GM23338 (cell line): Measurements from ENCODE around the gene SPTBN2. TPM values are rescaled to one million over a fixed set of nuclear protein-coding genes. Genes with fewer than 3 reads are reported as not detected.

Experiments
- ATAC-seq: fragments of 200-7000 bp; cut with Tn5 transposase; 3 replicates; pipeline ENCODE4 v1.9.1; 2020
- DNase-seq: peaks from one replicate; pipeline ENCODE4 v3.0.0-alpha.2; 2015; ENCODE audit warnings: low spot score
- H2AFZ ChIP-seq: fragments of 200-600 bp; sonication (generic); 2 replicates; pipeline ENCODE4 v1.8.0; 2016; ENCODE audit warnings: antibody characterized with exemption, mild to moderate bottlenecking, moderate library complexity
- H3F3A ChIP-seq: fragments of 200-600 bp; sonication (generic); replicated peaks from 2 replicates; pipeline ENCODE4 v1.8.0; 2017; ENCODE audit warnings: antibody characterized with exemption, mixed run types, low read depth
- H3K27ac ChIP-seq: fragments of 200-600 bp; sonication (generic); 2 replicates; pipeline ENCODE4 v1.6.1; 2016; ENCODE audit warnings: low read depth
- H3K27me3 ChIP-seq: fragments of 200-600 bp; sonication (generic); 2 replicates; pipeline ENCODE4 v1.8.0; 2016; ENCODE audit warnings: mild to moderate bottlenecking, mixed run types, moderate library complexity; ENCODE audit not compliant: insufficient read depth
- H3K36me3 ChIP-seq: fragments of 200-600 bp; sonication (generic); 2 replicates; pipeline ENCODE4 v1.8.0; 2016; ENCODE audit warnings: mild to moderate bottlenecking; ENCODE audit not compliant: insufficient read depth
- H3K4me1 ChIP-seq: fragments of 200-600 bp; sonication (generic); 2 replicates; pipeline ENCODE4 v1.8.0; 2016; ENCODE audit warnings: mild to moderate bottlenecking, moderate library complexity; ENCODE audit not compliant: insufficient read depth
- H3K4me2 ChIP-seq: fragments of 200-600 bp; sonication (generic); 2 replicates; pipeline ENCODE4 v1.7.1; 2017; ENCODE audit warnings: mixed run types
- H3K4me3 ChIP-seq: fragments of 200-600 bp; sonication (generic); 2 replicates; pipeline ENCODE4 v1.6.1; 2016; ENCODE audit warnings: mixed run types
- H3K79me2 ChIP-seq: fragments of 200-600 bp; sonication (generic); replicated peaks from 2 replicates; pipeline ENCODE4 v1.8.0; 2017; ENCODE audit warnings: mild to moderate bottlenecking; ENCODE audit not compliant: insufficient read depth
- H3K9me2 ChIP-seq: fragments of 200-600 bp; sonication (generic); 2 replicates; pipeline ENCODE4 v1.8.0; 2017; ENCODE audit not compliant: insufficient read depth
- H4K20me1 ChIP-seq: fragments of 200-600 bp; sonication (generic); replicated peaks from 2 replicates; pipeline ENCODE4 v1.8.0; 2017; ENCODE audit warnings: mild to moderate bottlenecking; ENCODE audit not compliant: insufficient read depth
- H3K27ac Mint-ChIP-seq: 2 replicates; pipeline ENCODE4 v1.8.0; 2020; ENCODE audit warnings: inconsistent platforms, mild to moderate bottlenecking, moderate library complexity, mixed read lengths
- H3K27me3 Mint-ChIP-seq: 3 replicates; pipeline ENCODE4 v1.8.0; 2022; ENCODE audit warnings: low read depth, mild to moderate bottlenecking, moderate library complexity, mixed read lengths, inconsistent platforms; ENCODE audit not compliant: insufficient read depth, poor library complexity
- H3K36me3 Mint-ChIP-seq: 3 replicates; pipeline ENCODE4 v1.8.0; 2021; ENCODE audit warnings: low read depth, mild to moderate bottlenecking, inconsistent platforms, moderate library complexity, mixed read lengths
- H3K4me1 Mint-ChIP-seq: 3 replicates; pipeline ENCODE4 v1.8.0; 2020; ENCODE audit warnings: mild to moderate bottlenecking, inconsistent platforms, mixed read lengths
- H3K4me3 Mint-ChIP-seq: 3 replicates; pipeline ENCODE4 v1.8.0; 2021; ENCODE audit warnings: moderate library complexity, mild to moderate bottlenecking, inconsistent platforms, mixed read lengths
- H3K9me3 Mint-ChIP-seq: 3 replicates; pipeline ENCODE4 v1.8.0; 2020; ENCODE audit warnings: moderate library complexity, mild to moderate bottlenecking, inconsistent platforms, mixed read lengths
- CREB1 ChIP-seq: fragments of 250-450 bp; sonication (Bioruptor Pico); IDR thresholded peaks from 2 replicates; pipeline ENCODE4 v1.5.0; 2020; ENCODE audit warnings: low read depth, mild to moderate bottlenecking, moderate library complexity
- EZH2 ChIP-seq: fragments of 200-600 bp; sonication (generic); IDR thresholded peaks from one replicate; pipeline ENCODE4 v1.8.0; 2017; ENCODE audit warnings: antibody characterized with exemption, mild to moderate bottlenecking, low read depth; ENCODE audit not compliant: unreplicated experiment
- EZH2phosphoT487 ChIP-seq: fragments of 200-600 bp; sonication (generic); IDR thresholded peaks from one replicate; pipeline ENCODE4 v1.8.1; 2018; ENCODE audit warnings: antibody characterized with exemption; ENCODE audit not compliant: unreplicated experiment
- JUNB ChIP-seq: IDR thresholded peaks from one replicate; pipeline ENCODE4 v1.6.1; 2016; ENCODE audit warnings: antibody characterized with exemption; ENCODE audit not compliant: unreplicated experiment
- NANOG ChIP-seq: IDR thresholded peaks from 2 replicates; pipeline ENCODE4 v1.6.1; 2016; ENCODE audit warnings: antibody characterized with exemption, borderline replicate concordance
- REST ChIP-seq: IDR thresholded peaks from one replicate; pipeline ENCODE4 v1.6.1; 2018; ENCODE audit warnings: antibody characterized with exemption; ENCODE audit not compliant: unreplicated experiment
- ZNF114 ChIP-seq: fragments of 250-450 bp; sonication (Bioruptor Pico); IDR thresholded peaks from 2 replicates; pipeline ENCODE4 v1.5.0; 2020; ENCODE audit warnings: mild to moderate bottlenecking, moderate library complexity
- ZNF331 ChIP-seq: fragments of 250-450 bp; sonication (Bioruptor Pico); IDR thresholded peaks from 2 replicates; pipeline ENCODE4 v1.5.0; 2020; ENCODE audit warnings: low read depth, mild to moderate bottlenecking, moderate library complexity
- polyA plus RNA-seq: library from polyadenylated mRNA; unstranded; fragments of >200 nt; fragmentation: Nextera tagmentation; extraction: Ambion mirVana; gene quantifications from 2 replicates; pipeline ENCODE4 v1.2.1, GENCODE V29; 2016
- total RNA-seq: library from RNA; depleted of rRNA; stranded (reverse); fragments of >200 nt; shearing (Covaris generic); gene quantifications from 2 replicates; pipeline ENCODE4 v1.2.3, GENCODE V29; 2014

The SPTBN2 gene
- total and polyA plus RNA-seq, 2 experiments from 2014 or later = 7.7 to 49.1 TPM

- TF ChIP-seq REST (no peak), ZNF331 (CRISPR knock-in tag) (no peak), CREB1 (no peak), EZH2 (no peak), EZH2phosphoT487 (no peak), ZNF114 (no peak)
These were observed 20.3 kb downstream of the SPTBN2 start (continued) for GRCh38 chr11:66708701-66709100.

GRCh38 chr11:66708094-66708493 lies 20.9 kb downstream of the SPTBN2 start:
- Histone ChIP-seq H3K36me3 (no peaks in the 10 kb centered on the region; the same call in 1 of the 2 replicates), H3K9me2 (no peaks in the 10 kb centered on the region), H3K4me1 (no peaks in the 10 kb centered on the region), H3F3A (no peaks in the 10 kb centered on the region), H2AFZ (no peak overlapping the region), H4K20me1 (no peaks in the 10 kb centered on the region; the same call in 1 of the 2 replicates), H3K27ac (no peak overlapping the region), H3K4me2 (no peak overlapping the region), H3K27me3 (no peaks in the 10 kb centered on the region), H3K4me3 (no peak overlapping the region), H3K79me2 (no peaks in the 10 kb centered on the region)
- peaks cover 4% of the 10 kb centered on the region for H3K27me3 Mint-ChIP-seq
- DNase-seq (no peak), ATAC-seq (no peak)
- peaks cover 42% of the 10 kb centered on the region for H3K36me3 Mint-ChIP-seq
- no peak overlapping the region for H3K27ac Mint-ChIP-seq
- H3K4me3 Mint-ChIP-seq = no peak overlapping the region
- no peak for TF ChIP-seq NANOG
- H3K9me3 Mint-ChIP-seq = no peaks in the 10 kb centered on the region
- no peaks in the 10 kb centered on the region; the same call in 2 of the 3 replicates for H3K4me1 Mint-ChIP-seq

- peaks cover 4% of the 10 kb centered on the region for H3K27me3 Mint-ChIP-seq
- Histone ChIP-seq H3K4me3 (no peak overlapping the region), H3K27ac (no peak overlapping the region), H3F3A (no peaks in the 10 kb centered on the region), H2AFZ (no peak overlapping the region), H3K4me1 (no peaks in the 10 kb centered on the region), H3K36me3 (no peaks in the 10 kb centered on the region; the same call in 1 of the 2 replicates), H3K27me3 (no peaks in the 10 kb centered on the region), H3K9me2 (no peaks in the 10 kb centered on the region), H3K79me2 (no peaks in the 10 kb centered on the region), H4K20me1 (no peaks in the 10 kb centered on the region; the same call in 1 of the 2 replicates), H3K4me2 (no peak overlapping the region)
- no peaks in the 10 kb centered on the region; the same call in 2 of the 3 replicates for H3K4me1 Mint-ChIP-seq
- no peak for DNase-seq
- ATAC-seq = no peak
- TF ChIP-seq REST (no peak), ZNF114 (no peak), JUNB (no peak), CREB1 (no peak)
- no peak overlapping the region for H3K27ac Mint-ChIP-seq
- H3K9me3 Mint-ChIP-seq = no peaks in the 10 kb centered on the region
- no peak overlapping the region for H3K4me3 Mint-ChIP-seq
- H3K36me3 Mint-ChIP-seq = peaks cover 40% of the 10 kb centered on the region
These were observed 21.5 kb downstream of the SPTBN2 start for GRCh38 chr11:66707486-66707885.
